Keratinocyte (primary cell): ENCODE measurements around the gene DUSP3. TPM values are rescaled to one million over a fixed set of nuclear protein-coding genes. Genes with fewer than 3 reads are reported as not detected.

Experiments
- DNase-seq: peaks from one replicate; pipeline ENCODE4 v3.0.0-alpha.2; 2011; ENCODE audit warnings: low read depth, missing footprints, low spot score
- FAIRE-seq: peaks from 2 replicates; lab custom pipeline; 2011; peaks lifted over from hg19 to GRCh38; lab: Jason Lieb, UNC
- H2AFZ ChIP-seq: 2 replicates; pipeline ENCODE4 v1.6.0; 2012; ENCODE audit warnings: low read length, control low read depth, inconsistent platforms; ENCODE audit not compliant: control insufficient read depth
- H3K27ac ChIP-seq: 2 replicates; pipeline ENCODE4 v1.5.1; 2011; ENCODE audit warnings: low read length; ENCODE audit not compliant: control insufficient read depth, insufficient read depth
- H3K27me3 ChIP-seq: 3 replicates; pipeline ENCODE4 v1.6.0; 2011; ENCODE audit warnings: low read length; ENCODE audit not compliant: control insufficient read depth, insufficient read depth; ENCODE audit errors: extremely low read depth
- H3K36me3 ChIP-seq, 2 experiments: 2 replicates in 1 of 2; 3 replicates in 1 of 2; pipeline ENCODE4 v1.5.1; 2011; ENCODE audit warnings: low read length in 2 of 2, mild to moderate bottlenecking in 1 of 2; ENCODE audit not compliant: control insufficient read depth in 2 of 2, insufficient read depth in 2 of 2; ENCODE audit errors: extremely low read depth in 1 of 2
- H3K4me1 ChIP-seq: 3 replicates; pipeline ENCODE4 v1.5.1; 2011; ENCODE audit warnings: low read length; ENCODE audit not compliant: control insufficient read depth, insufficient read depth; ENCODE audit errors: extremely low read depth
- H3K4me2 ChIP-seq: 3 replicates; pipeline ENCODE4 v1.6.0; 2011; ENCODE audit warnings: low read depth, low read length; ENCODE audit not compliant: control insufficient read depth, insufficient read depth; ENCODE audit errors: extremely low read depth
- H3K4me3 ChIP-seq, 3 experiments: fragments of 200-600 bp in 1 of 3; sonication (generic) in 1 of 3; 2 replicates in 2 of 3; 3 replicates in 1 of 3; pipeline ENCODE4 v1.5.1; 2011 to 2016; ENCODE audit warnings: low read length in 3 of 3, mild to moderate bottlenecking in 3 of 3, control low read depth in 2 of 3, inconsistent platforms in 1 of 3, low read depth in 1 of 3, mixed read lengths in 1 of 3, mixed run types in 1 of 3, moderate library complexity in 1 of 3; ENCODE audit not compliant: control insufficient read depth in 2 of 3, insufficient read depth in 2 of 3; ENCODE audit errors: extremely low read depth in 1 of 3
- H3K79me2 ChIP-seq: 2 replicates; pipeline ENCODE4 v1.6.0; 2012; ENCODE audit warnings: low read length; ENCODE audit not compliant: control insufficient read depth, insufficient read depth
- H3K9ac ChIP-seq: 3 replicates; pipeline ENCODE4 v1.6.0; 2011; ENCODE audit warnings: low read length; ENCODE audit not compliant: control insufficient read depth, insufficient read depth; ENCODE audit errors: extremely low read depth
- H3K9me1 ChIP-seq: 3 replicates; pipeline ENCODE4 v1.6.0; 2011; ENCODE audit warnings: low read length; ENCODE audit not compliant: control insufficient read depth, insufficient read depth; ENCODE audit errors: extremely low read depth
- H3K9me3 ChIP-seq: 2 replicates; pipeline ENCODE4 v1.5.1; 2012; ENCODE audit warnings: low read depth, low read length; ENCODE audit not compliant: control insufficient read depth
- H4K20me1 ChIP-seq: 3 replicates; pipeline ENCODE4 v1.6.0; 2011; ENCODE audit warnings: low read length; ENCODE audit not compliant: control insufficient read depth, insufficient read depth; ENCODE audit errors: extremely low read depth
- EZH2 ChIP-seq: IDR thresholded peaks from one replicate; pipeline ENCODE4 v1.6.1; 2012; ENCODE audit warnings: inconsistent platforms, mild to moderate bottlenecking, low read length, moderate library complexity
- dilution Hi-C: fragments of 300-500 bp; cut with MboI; formaldehyde crosslinking; loops from one replicate; pipeline ENCODE4 v1.7.0; 2020; ENCODE audit warnings: low sequenced_read_pairs; ENCODE audit not compliant: extremely low pct_ligation_motif_present
- polyA plus RNA-seq, 5 experiments: library from polyadenylated mRNA; depleted of rRNA in 3 of 5; stranded (reverse) in 3 of 5; stranded (forward) in 1 of 5; unstranded in 1 of 5; fragments of >200 nt; gene quantifications; 1 replicate in 1 of 5; 2 replicates in 3 of 5; 3 replicates in 1 of 5; pipeline versions ENCODE4 v1.2.1 to v1.2.3, GENCODE V29; 2011 to 2012; ENCODE audit warnings: missing spikeins in 2 of 5, low read depth in 1 of 5, low replicate concordance in 1 of 5
- TF ChIP-seq, protein P1 (sequence below), 3 experiments: IDR thresholded peaks in 1 of 3; conservative IDR thresholded peaks in 1 of 3; optimal IDR thresholded peaks in 1 of 3; 2 replicates in 2 of 3; 3 replicates in 1 of 3; pipeline versions ENCODE3 to v1.5.1; 2011; ENCODE audit warnings: low read length in 3 of 3, mild to moderate bottlenecking in 3 of 3, moderate library complexity in 2 of 3, control low read depth in 1 of 3, inconsistent platforms in 1 of 3; ENCODE audit not compliant: insufficient read depth in 2 of 3; ENCODE audit errors: extremely low read depth in 1 of 3

The DUSP3 gene
- polyA plus RNA-seq, 1 donor (not counting 4 experiments of a cell fraction or from before 2014, with no cell fraction given) = 39.2 TPM

DNA sequence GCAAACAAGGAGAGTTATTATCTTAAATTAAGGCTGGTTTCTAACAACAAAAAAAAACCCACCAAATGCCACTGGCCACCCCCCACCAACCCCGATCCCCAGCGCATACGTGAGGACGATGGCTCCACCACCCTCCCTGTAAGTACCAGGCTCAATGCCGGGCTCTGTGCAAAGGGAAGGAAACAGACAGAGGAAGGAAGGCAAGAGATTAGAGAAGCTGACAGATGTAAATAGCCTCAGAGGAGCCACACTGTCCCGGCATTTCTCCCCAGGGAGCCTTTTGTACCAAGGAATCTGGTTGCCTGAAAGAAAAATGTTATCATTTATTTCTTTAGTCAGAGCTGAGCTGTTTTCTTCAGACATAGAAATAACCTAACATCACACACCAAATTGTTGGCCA, 33.2 kb downstream of the DUSP3 start:
- no peak for FAIRE-seq
- no peak overlapping the region for H3K4me2 ChIP-seq
- dilution Hi-C loops = no loop called here
- no peaks in the 10 kb centered on the region for H3K9me1 ChIP-seq
- no peaks in the 10 kb centered on the region for H4K20me1 ChIP-seq
- no peak overlapping the region for H3K27ac ChIP-seq
- H2AFZ ChIP-seq = no peak overlapping the region
- TF ChIP-seq, protein P1, sequence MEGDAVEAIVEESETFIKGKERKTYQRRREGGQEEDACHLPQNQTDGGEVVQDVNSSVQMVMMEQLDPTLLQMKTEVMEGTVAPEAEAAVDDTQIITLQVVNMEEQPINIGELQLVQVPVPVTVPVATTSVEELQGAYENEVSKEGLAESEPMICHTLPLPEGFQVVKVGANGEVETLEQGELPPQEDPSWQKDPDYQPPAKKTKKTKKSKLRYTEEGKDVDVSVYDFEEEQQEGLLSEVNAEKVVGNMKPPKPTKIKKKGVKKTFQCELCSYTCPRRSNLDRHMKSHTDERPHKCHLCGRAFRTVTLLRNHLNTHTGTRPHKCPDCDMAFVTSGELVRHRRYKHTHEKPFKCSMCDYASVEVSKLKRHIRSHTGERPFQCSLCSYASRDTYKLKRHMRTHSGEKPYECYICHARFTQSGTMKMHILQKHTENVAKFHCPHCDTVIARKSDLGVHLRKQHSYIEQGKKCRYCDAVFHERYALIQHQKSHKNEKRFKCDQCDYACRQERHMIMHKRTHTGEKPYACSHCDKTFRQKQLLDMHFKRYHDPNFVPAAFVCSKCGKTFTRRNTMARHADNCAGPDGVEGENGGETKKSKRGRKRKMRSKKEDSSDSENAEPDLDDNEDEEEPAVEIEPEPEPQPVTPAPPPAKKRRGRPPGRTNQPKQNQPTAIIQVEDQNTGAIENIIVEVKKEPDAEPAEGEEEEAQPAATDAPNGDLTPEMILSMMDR (optimal IDR thresholded peaks at IDR 0.05 in 1 of 3, IDR thresholded peaks at IDR 0.05 in 1 of 3, conservative IDR thresholded peaks at IDR 0.05 in 1 of 3; ENCODE audit: extremely low read depth in 1 of 3, insufficient read depth in 2 of 3, low read length in 3 of 3) = no peak
- TF ChIP-seq EZH2 = no peak
- no peaks in the 10 kb centered on the region for H3K27me3 ChIP-seq
- H3K4me3 ChIP-seq = no peak overlapping the region
- H3K9ac ChIP-seq = no peak overlapping the region
- no peaks in the 10 kb centered on the region for H3K79me2 ChIP-seq
- peaks cover 16% of the 10 kb centered on the region for H3K4me1 ChIP-seq
- H3K36me3 ChIP-seq = no peaks in the 10 kb centered on the region
- H3K9me3 ChIP-seq = no peaks in the 10 kb centered on the region
- no peak for DNase-seq

DNA sequence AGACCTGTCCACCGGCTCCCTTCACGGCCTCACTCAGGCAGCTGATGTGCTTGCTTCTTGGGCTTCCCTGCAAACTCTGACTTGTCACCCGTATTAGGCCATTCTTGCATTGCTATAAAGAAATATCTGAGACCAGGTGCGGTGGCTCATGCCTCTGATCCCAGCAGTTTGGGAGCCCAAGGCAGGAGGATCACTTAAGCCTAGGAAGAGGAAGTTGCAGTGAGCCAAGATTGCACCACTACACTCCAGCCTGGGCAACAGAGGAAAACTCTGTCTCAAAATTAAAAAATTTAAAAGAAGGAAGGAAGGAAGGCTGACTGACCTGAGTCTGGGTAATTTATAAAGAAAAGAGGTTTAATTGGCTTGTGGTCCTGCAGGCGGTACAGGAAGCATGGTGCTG, 37.1 kb downstream of the DUSP3 start:
- Histone ChIP-seq H3K36me3 (no peaks in the 10 kb centered on the region), H2AFZ (no peak overlapping the region), H3K9me3 (no peaks in the 10 kb centered on the region), H3K27me3 (no peaks in the 10 kb centered on the region), H3K27ac (no peak overlapping the region), H3K9me1 (no peaks in the 10 kb centered on the region), H3K4me2 (no peak overlapping the region), H3K4me1 (peaks cover 6% of the 10 kb centered on the region), H3K79me2 (no peaks in the 10 kb centered on the region), H4K20me1 (no peaks in the 10 kb centered on the region), H3K4me3 (no peak overlapping the region), H3K9ac (no peak overlapping the region)
- DNase-seq (no peak), FAIRE-seq (no peak)
- dilution Hi-C loops = no loop called here
- TF ChIP-seq, protein P1 (optimal IDR thresholded peaks at IDR 0.05 in 1 of 3, IDR thresholded peaks at IDR 0.05 in 1 of 3, conservative IDR thresholded peaks at IDR 0.05 in 1 of 3; ENCODE audit: extremely low read depth in 1 of 3, insufficient read depth in 2 of 3, low read length in 3 of 3) = no peak
- TF ChIP-seq EZH2 = no peak
